ENCODE measurements around the gene NTRK3. TPM values are rescaled to one million over a fixed set of nuclear protein-coding genes. Genes with fewer than 3 reads are reported as not detected.

NTRK3 gene
- total RNA-seq, 3 donors from 2014 or later (not counting 1 experiment from before 2014, with no cell fraction given) = not detected

GRCh38 chr15:88181613-88182012 is 74.9 kb downstream of the NTRK3 start:
- Mint-ChIP-seq H3K4me3 (no peak overlapping the region), H3K9me3 (no peaks in the 10 kb centered on the region), H3K36me3 (no peaks in the 10 kb centered on the region), H3K27me3 (ENCODE audit: low read depth in 2 of 2) (peaks cover 3 to 12% of the 10 kb centered on the region in 2 donors), H3K27ac (no peak overlapping the region), H3K4me1 (no peaks in the 10 kb centered on the region)
- WGBS (ENCODE audit: insufficient coverage) = 85% methylated on average over 6 of the region's 6 CpGs
- DNase-seq (no peak), ATAC-seq (no peak)
- no peaks in the 10 kb centered on the region for H3K9me3 ChIP-seq (ENCODE audit: control insufficient read depth, insufficient read depth, low read length)
- no peaks in the 10 kb centered on the region for H3K36me3 ChIP-seq (ENCODE audit: control insufficient read depth, insufficient read depth, low read length)
- TF ChIP-seq CTCF (IDR thresholded peaks at IDR 0.05) = no peak
- intact Hi-C loops (cut with micrococcal nuclease) = no loop called here
- H3K27me3 ChIP-seq (ENCODE audit: control insufficient read depth, insufficient read depth, low read length) = no peaks in the 10 kb centered on the region
- H3K27ac ChIP-seq (ENCODE audit: low read length) = no peak overlapping the region
- no peak overlapping the region for H3K4me3 ChIP-seq (ENCODE audit: low read length)
- H3K4me1 ChIP-seq (ENCODE audit: control insufficient read depth, insufficient read depth, low read length) = no peaks in the 10 kb centered on the region

- DNase-seq = no peak
- intact Hi-C loops (cut with micrococcal nuclease) = no loop called here
- Mint-ChIP-seq H3K36me3 (no peaks in the 10 kb centered on the region), H3K27ac (no peak overlapping the region), H3K4me1 (no peaks in the 10 kb centered on the region), H3K4me3 (no peak overlapping the region), H3K9me3 (no peaks in the 10 kb centered on the region), H3K27me3 (ENCODE audit: low read depth in 2 of 2) (peaks cover 4 to 12% of the 10 kb centered on the region in 2 donors)
- Histone ChIP-seq H3K36me3 (ENCODE audit: control insufficient read depth, insufficient read depth, low read length) (no peaks in the 10 kb centered on the region), H3K27me3 (ENCODE audit: control insufficient read depth, insufficient read depth, low read length) (no peaks in the 10 kb centered on the region), H3K9me3 (ENCODE audit: control insufficient read depth, insufficient read depth, low read length) (no peaks in the 10 kb centered on the region), H3K4me3 (ENCODE audit: low read length) (no peak overlapping the region), H3K4me1 (ENCODE audit: control insufficient read depth, insufficient read depth, low read length) (no peaks in the 10 kb centered on the region), H3K27ac (ENCODE audit: low read length) (no peak overlapping the region)
- no peak for ATAC-seq
- WGBS (ENCODE audit: insufficient coverage) = 91% methylated on average over 3 of the region's 3 CpGs
- no peak for TF ChIP-seq CTCF (IDR thresholded peaks at IDR 0.05)
These were observed 77.0 kb downstream of the NTRK3 start for GRCh38 chr15:88179562-88179961.

GRCh38 chr15:88178631-88179030 is 77.9 kb downstream of the NTRK3 start:
- Mint-ChIP-seq H3K27ac (no peak overlapping the region), H3K9me3 (no peaks in the 10 kb centered on the region), H3K4me1 (no peaks in the 10 kb centered on the region), H3K36me3 (no peaks in the 10 kb centered on the region), H3K27me3 (ENCODE audit: low read depth in 2 of 2) (peaks cover 4 to 12% of the 10 kb centered on the region in 2 donors), H3K4me3 (no peak overlapping the region)
- H3K27me3 ChIP-seq (ENCODE audit: control insufficient read depth, insufficient read depth, low read length) = no peaks in the 10 kb centered on the region
- H3K36me3 ChIP-seq (ENCODE audit: control insufficient read depth, insufficient read depth, low read length) = no peaks in the 10 kb centered on the region
- 35% methylated on average over 5 of the region's 5 CpGs for whole genome bisulfite sequencing (ENCODE audit: insufficient coverage)
- ATAC-seq (no peak), DNase-seq (no peak)
- no peaks in the 10 kb centered on the region for H3K4me1 ChIP-seq (ENCODE audit: control insufficient read depth, insufficient read depth, low read length)
- no peak overlapping the region for H3K27ac ChIP-seq (ENCODE audit: low read length)
- TF ChIP-seq CTCF (IDR thresholded peaks at IDR 0.05) = no peak
- intact Hi-C loops (cut with micrococcal nuclease) = no loop called here
- H3K4me3 ChIP-seq (ENCODE audit: low read length) = no peak overlapping the region
- H3K9me3 ChIP-seq (ENCODE audit: control insufficient read depth, insufficient read depth, low read length) = no peaks in the 10 kb centered on the region

- no peaks in the 10 kb centered on the region for H3K4me1 Mint-ChIP-seq
- no peak for TF ChIP-seq CTCF (IDR thresholded peaks at IDR 0.05)
- no peak for DNase-seq
- Histone ChIP-seq H3K36me3 (ENCODE audit: control insufficient read depth, insufficient read depth, low read length) (no peaks in the 10 kb centered on the region), H3K4me1 (ENCODE audit: control insufficient read depth, insufficient read depth, low read length) (no peaks in the 10 kb centered on the region), H3K27ac (ENCODE audit: low read length) (no peak overlapping the region), H3K27me3 (ENCODE audit: control insufficient read depth, insufficient read depth, low read length) (no peaks in the 10 kb centered on the region), H3K4me3 (ENCODE audit: low read length) (no peak overlapping the region), H3K9me3 (ENCODE audit: control insufficient read depth, insufficient read depth, low read length) (no peaks in the 10 kb centered on the region)
- ATAC-seq = no peak
- H3K9me3 Mint-ChIP-seq = no peaks in the 10 kb centered on the region
- H3K36me3 Mint-ChIP-seq = no peaks in the 10 kb centered on the region
- 100% methylated on average over 1 of the region's 1 CpG for WGBS (ENCODE audit: insufficient coverage)
- intact Hi-C loops (cut with micrococcal nuclease) = no loop called here
- H3K27me3 Mint-ChIP-seq (ENCODE audit: low read depth in 2 of 2) = peaks cover 6 to 8% of the 10 kb centered on the region in 2 donors
- H3K4me3 Mint-ChIP-seq = no peak overlapping the region
- H3K27ac Mint-ChIP-seq = no peak overlapping the region
These were observed 79.1 kb downstream of the NTRK3 start for GRCh38 chr15:88177451-88177850.
